ENCODE measurements around the gene MS4A4E.

MS4A4E gene

DNA sequence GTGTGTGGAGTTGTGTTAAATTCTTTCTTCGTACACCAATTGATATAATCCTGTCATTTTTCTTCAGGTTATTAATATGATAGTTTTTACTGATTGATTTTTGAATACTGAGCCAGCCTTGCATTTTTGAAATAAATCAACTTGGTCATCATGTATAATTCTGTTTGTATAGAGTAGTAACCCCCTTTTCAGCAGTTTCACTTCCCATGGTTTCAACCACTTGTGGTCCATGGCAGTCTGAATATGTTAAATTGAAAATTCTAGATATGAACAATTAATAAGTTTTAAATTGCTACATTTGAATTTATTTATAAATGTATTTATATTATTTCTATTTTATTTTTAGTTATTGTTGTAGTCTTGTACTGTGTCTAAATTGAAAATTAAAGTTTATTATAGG is 92.7 kb downstream of the MS4A4E start:
- TF ChIP-seq EP300 (IDR thresholded peaks at IDR 0.05; ENCODE audit: borderline replicate concordance), result no peak
